ENCODE results near the gene COX20. TPM values are rescaled to one million over a fixed set of nuclear protein-coding genes. Genes with fewer than 3 reads are reported as not detected.
A peak's percentile ranks its signal among the peaks of the same experiment; 100 is the strongest.

The COX20 gene
- total and polyA plus RNA-seq, 2 of the 13 experiments (the other 11 are each of a cell fraction or from before 2014, with no cell fraction given) = 34.4 to 95.8 TPM

GRCh38 chr1:244834543-244835275 is 749 bp upstream of the COX20 start (continued):
- TF ChIP-seq PRDM10 (CRISPR knock-in tag; IDR thresholded peaks at IDR 0.05; ENCODE audit: low read depth) = peak; percentile 16; the same call in 1 of the 2 replicates
- 0 out of 2 replicates have a peak, but pooled peaks have one; percentile 63 for TF ChIP-seq ZNF724P (CRISPR knock-in tag; IDR thresholded peaks at IDR 0.05; ENCODE audit: borderline replicate concordance)
- TF ChIP-seq SNAI1 (CRISPR knock-in tag; IDR thresholded peaks at IDR 0.05; ENCODE audit: borderline replicate concordance) = no peak
- TF ChIP-seq, protein P1, sequence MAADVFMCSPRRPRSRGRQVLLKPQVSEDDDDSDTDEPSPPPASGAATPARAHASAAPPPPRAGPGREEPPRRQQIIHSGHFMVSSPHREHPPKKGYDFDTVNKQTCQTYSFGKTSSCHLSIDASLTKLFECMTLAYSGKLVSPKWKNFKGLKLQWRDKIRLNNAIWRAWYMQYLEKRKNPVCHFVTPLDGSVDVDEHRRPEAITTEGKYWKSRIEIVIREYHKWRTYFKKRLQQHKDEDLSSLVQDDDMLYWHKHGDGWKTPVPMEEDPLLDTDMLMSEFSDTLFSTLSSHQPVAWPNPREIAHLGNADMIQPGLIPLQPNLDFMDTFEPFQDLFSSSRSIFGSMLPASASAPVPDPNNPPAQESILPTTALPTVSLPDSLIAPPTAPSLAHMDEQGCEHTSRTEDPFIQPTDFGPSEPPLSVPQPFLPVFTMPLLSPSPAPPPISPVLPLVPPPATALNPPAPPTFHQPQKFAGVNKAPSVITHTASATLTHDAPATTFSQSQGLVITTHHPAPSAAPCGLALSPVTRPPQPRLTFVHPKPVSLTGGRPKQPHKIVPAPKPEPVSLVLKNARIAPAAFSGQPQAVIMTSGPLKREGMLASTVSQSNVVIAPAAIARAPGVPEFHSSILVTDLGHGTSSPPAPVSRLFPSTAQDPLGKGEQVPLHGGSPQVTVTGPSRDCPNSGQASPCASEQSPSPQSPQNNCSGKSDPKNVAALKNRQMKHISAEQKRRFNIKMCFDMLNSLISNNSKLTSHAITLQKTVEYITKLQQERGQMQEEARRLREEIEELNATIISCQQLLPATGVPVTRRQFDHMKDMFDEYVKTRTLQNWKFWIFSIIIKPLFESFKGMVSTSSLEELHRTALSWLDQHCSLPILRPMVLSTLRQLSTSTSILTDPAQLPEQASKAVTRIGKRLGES (CRISPR knock-in tag; IDR thresholded peaks at IDR 0.05; ENCODE audit: borderline replicate concordance) = peak; percentile 63; the same call in 1 of the 2 replicates
- TF ChIP-seq, protein P2, sequence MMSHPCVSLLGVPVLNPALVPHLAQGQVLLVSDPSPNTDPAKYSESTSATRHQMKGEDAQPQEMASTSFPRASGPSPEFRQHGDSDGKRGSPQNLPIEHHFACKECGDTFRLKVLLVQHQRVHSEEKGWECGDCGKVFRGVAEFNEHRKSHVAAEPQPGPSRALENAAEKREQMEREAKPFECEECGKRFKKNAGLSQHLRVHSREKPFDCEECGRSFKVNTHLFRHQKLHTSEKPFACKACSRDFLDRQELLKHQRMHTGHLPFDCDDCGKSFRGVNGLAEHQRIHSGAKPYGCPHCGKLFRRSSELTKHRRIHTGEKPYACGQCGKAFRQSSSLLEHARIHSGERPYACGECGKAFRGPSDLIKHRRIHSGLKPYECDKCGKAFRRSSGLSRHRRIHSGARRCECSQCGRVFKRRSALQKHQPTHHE (CRISPR knock-in tag; IDR thresholded peaks at IDR 0.05; ENCODE audit: borderline replicate concordance) = peak; percentile 32; the same call in 1 of the 2 replicates
- peak; percentile 51; the same call in 1 of the 2 replicates for TF ChIP-seq NCOA2 (CRISPR knock-in tag; IDR thresholded peaks at IDR 0.05)
- TF ChIP-seq SIN3B (IDR thresholded peaks at IDR 0.05; ENCODE audit: low read length) = no peak
- TF ChIP-seq ZNF441 (CRISPR knock-in tag; IDR thresholded peaks at IDR 0.05; ENCODE audit: borderline replicate concordance) = peak; percentile 60; the same call in 1 of the 2 replicates
- peak; percentile 5 for TF ChIP-seq TEAD3 (CRISPR knock-in tag; optimal IDR thresholded peaks at IDR 0.05; ENCODE audit: borderline replicate concordance)
- TF ChIP-seq ZNF572 (CRISPR knock-in tag; IDR thresholded peaks at IDR 0.05) = no peak
- no peak for TF ChIP-seq ZNF326 (CRISPR knock-in tag; IDR thresholded peaks at IDR 0.05; ENCODE audit: borderline replicate concordance)
- peak; percentile 54 for TF ChIP-seq GABPA (IDR thresholded peaks at IDR 0.05; ENCODE audit: low read depth, low read length)
- peak; percentile 83 for TF ChIP-seq GABPA (CRISPR knock-in tag; IDR thresholded peaks at IDR 0.05; ENCODE audit: low read depth)
- TF ChIP-seq MYC (CRISPR knock-in tag; IDR thresholded peaks at IDR 0.05; ENCODE audit: borderline replicate concordance) = peak; percentile 86; the same call in 1 of the 2 replicates
- TF ChIP-seq HOXA5 (CRISPR knock-in tag; IDR thresholded peaks at IDR 0.05) = no peak
- no peak for TF ChIP-seq TARDBP (CRISPR knock-in tag; IDR thresholded peaks at IDR 0.05)
- peak; percentile 91 for TF ChIP-seq AGO2 (optimal IDR thresholded peaks at IDR 0.05; ENCODE audit: low read depth, low read length)

Data from HepG2 (cell line).